ENCODE measurements around the gene SLC6A14.

SLC6A14 gene

GRCh38 chrX:116427978-116428377 is 8.4 kb upstream of the SLC6A14 start:
- Histone ChIP-seq H4K20me1 (ENCODE audit: control insufficient read depth, insufficient read depth, low read depth, low read length) (no peaks in the 10 kb centered on the region), H3K27ac (ENCODE audit: low read depth, low read length) (no peak overlapping the region)

GRCh38 chrX:116435597-116435996 is 809 bp upstream of the SLC6A14 start:
- no peaks in the 10 kb centered on the region for H4K20me1 ChIP-seq (ENCODE audit: control insufficient read depth, insufficient read depth, low read depth, low read length)
- H3K79me2 ChIP-seq (ENCODE audit: control insufficient read depth, low read length) = no peaks in the 10 kb centered on the region
- H3K4me2 ChIP-seq (ENCODE audit: low read length) = no peak overlapping the region
- H3F3A ChIP-seq (ENCODE audit: control insufficient read depth, insufficient read depth) = no peaks in the 10 kb centered on the region
- H3K4me1 ChIP-seq (ENCODE audit: control insufficient read depth, low read length) = no peaks in the 10 kb centered on the region
- no peak overlapping the region for H3K27ac ChIP-seq (ENCODE audit: low read depth, low read length)
- no peak for TF ChIP-seq CTCF (IDR thresholded peaks at IDR 0.05; ENCODE audit: low read depth, low read length, poor library complexity, severe bottlenecking)
- TF ChIP-seq EZH2phosphoT487 (IDR thresholded peaks at IDR 0.05; ENCODE audit: borderline replicate concordance, low read length) = no peak
- no peaks in the 10 kb centered on the region for H3K9me3 ChIP-seq (ENCODE audit: control insufficient read depth, insufficient read depth, low read length)
- no peaks in the 10 kb centered on the region for H3K27me3 ChIP-seq (ENCODE audit: control insufficient read depth, low read length)
- no peaks in the 10 kb centered on the region for H3K9me2 ChIP-seq (replicated peaks; ENCODE audit: control insufficient read depth, low read length)
- H3K4me3 ChIP-seq (ENCODE audit: low read length) = no peak overlapping the region
- H3K36me3 ChIP-seq (ENCODE audit: control insufficient read depth, low read length) = no peaks in the 10 kb centered on the region

More at GRCh38 chrX:116427978-116428377, 8.4 kb upstream of the SLC6A14 start:
- Histone ChIP-seq H3K36me3 (ENCODE audit: control insufficient read depth, low read length) (no peaks in the 10 kb centered on the region), H3K4me3 (ENCODE audit: low read length) (no peak overlapping the region), H3K27me3 (ENCODE audit: control insufficient read depth, low read length) (no peaks in the 10 kb centered on the region), H3K79me2 (ENCODE audit: control insufficient read depth, low read length) (no peaks in the 10 kb centered on the region), H3K4me1 (ENCODE audit: control insufficient read depth, low read length) (no peaks in the 10 kb centered on the region), H3K4me2 (ENCODE audit: low read length) (no peak overlapping the region), H3K9me2 (replicated peaks; ENCODE audit: control insufficient read depth, low read length) (no peaks in the 10 kb centered on the region), H3K9me3 (ENCODE audit: control insufficient read depth, insufficient read depth, low read length) (no peaks in the 10 kb centered on the region), H3F3A (ENCODE audit: control insufficient read depth, insufficient read depth) (no peaks in the 10 kb centered on the region)
- TF ChIP-seq EZH2phosphoT487 (IDR thresholded peaks at IDR 0.05; ENCODE audit: borderline replicate concordance, low read length) (no peak), CTCF (IDR thresholded peaks at IDR 0.05; ENCODE audit: low read depth, low read length, poor library complexity, severe bottlenecking) (no peak)

- H3K79me2 ChIP-seq (ENCODE audit: control insufficient read depth, low read length) = no peaks in the 10 kb centered on the region
- H3K4me2 ChIP-seq (ENCODE audit: low read length) = no peak overlapping the region
- no peaks in the 10 kb centered on the region for H4K20me1 ChIP-seq (ENCODE audit: control insufficient read depth, insufficient read depth, low read depth, low read length)
- H3K36me3 ChIP-seq (ENCODE audit: control insufficient read depth, low read length) = no peaks in the 10 kb centered on the region
- TF ChIP-seq EZH2phosphoT487 (IDR thresholded peaks at IDR 0.05; ENCODE audit: borderline replicate concordance, low read length) (no peak), CTCF (IDR thresholded peaks at IDR 0.05; ENCODE audit: low read depth, low read length, poor library complexity, severe bottlenecking) (no peak)
- H3K4me3 ChIP-seq (ENCODE audit: low read length) = no peak overlapping the region
- H3K9me3 ChIP-seq (ENCODE audit: control insufficient read depth, insufficient read depth, low read length) = no peaks in the 10 kb centered on the region
- H3F3A ChIP-seq (ENCODE audit: control insufficient read depth, insufficient read depth) = no peaks in the 10 kb centered on the region
- no peak overlapping the region for H3K27ac ChIP-seq (ENCODE audit: low read depth, low read length)
- H3K9me2 ChIP-seq (replicated peaks; ENCODE audit: control insufficient read depth, low read length) = no peaks in the 10 kb centered on the region
- H3K4me1 ChIP-seq (ENCODE audit: control insufficient read depth, low read length) = no peaks in the 10 kb centered on the region
- no peaks in the 10 kb centered on the region for H3K27me3 ChIP-seq (ENCODE audit: control insufficient read depth, low read length)
These were observed 12.8 kb downstream of the SLC6A14 start for GRCh38 chrX:116449156-116449555.

- Histone ChIP-seq H3K27me3 (ENCODE audit: control insufficient read depth, low read length) (no peaks in the 10 kb centered on the region), H3K4me1 (ENCODE audit: control insufficient read depth, low read length) (no peaks in the 10 kb centered on the region)
- no peak for TF ChIP-seq EZH2phosphoT487 (IDR thresholded peaks at IDR 0.05; ENCODE audit: borderline replicate concordance, low read length)
- TF ChIP-seq CTCF (IDR thresholded peaks at IDR 0.05; ENCODE audit: low read depth, low read length, poor library complexity, severe bottlenecking) = no peak
These were observed 26.4 kb downstream of the SLC6A14 start, which contains the start of gene CT83 for GRCh38 chrX:116462822-116463221. TSS of gene CT83 (minus strand) at chrX:116462976. CDS start at chrX:116462856, 120 bp downstream.

More at GRCh38 chrX:116462822-116463221, 26.4 kb downstream of the SLC6A14 start, which contains the start of gene CT83:
- H3K4me3 ChIP-seq (ENCODE audit: low read length) = no peak within 1 kb of the TSS
- no peaks in the 10 kb centered on the region for H3K36me3 ChIP-seq (ENCODE audit: control insufficient read depth, low read length)
- H3K9me2 ChIP-seq (replicated peaks; ENCODE audit: control insufficient read depth, low read length) = no peaks in the 10 kb centered on the region
- H3K4me2 ChIP-seq (ENCODE audit: low read length) = no peak within 1 kb of the TSS
- H3F3A ChIP-seq (ENCODE audit: control insufficient read depth, insufficient read depth) = no peaks in the 10 kb centered on the region
- no peaks in the 10 kb centered on the region for H4K20me1 ChIP-seq (ENCODE audit: control insufficient read depth, insufficient read depth, low read depth, low read length)
- H3K9me3 ChIP-seq (ENCODE audit: control insufficient read depth, insufficient read depth, low read length) = no peaks in the 10 kb centered on the region
- no peaks in the 10 kb centered on the region for H3K79me2 ChIP-seq (ENCODE audit: control insufficient read depth, low read length)
- no peak within 1 kb of the TSS for H3K27ac ChIP-seq (ENCODE audit: low read depth, low read length)
